ENCODE data around the gene BRS3. TPM values are rescaled to one million over a fixed set of nuclear protein-coding genes. Genes with fewer than 3 reads are reported as not detected.
A peak's percentile ranks its signal among the peaks of the same experiment; 100 is the strongest.

BRS3 gene
- total and polyA plus RNA-seq, 2 donors from 2014 or later: not detected

- no peaks in the 10 kb centered on the region for H3K27me3 ChIP-seq (ENCODE audit: control insufficient read depth, insufficient read depth, low read length)
- intact Hi-C loops (cut with DNase I): no loop called here
- H3K36me3 ChIP-seq (ENCODE audit: control insufficient read depth in 2 of 3, insufficient read depth in 3 of 3, low read length in 3 of 3): no peaks in the 10 kb centered on the region
- H3K4me3 ChIP-seq (ENCODE audit: low read length in 3 of 3): no peak overlapping the region
- no peaks in the 10 kb centered on the region for H3K9me3 ChIP-seq (ENCODE audit: control insufficient read depth in 2 of 3, insufficient read depth in 1 of 3, low read length in 3 of 3)
- no peak for FAIRE-seq
- H3K4me1 ChIP-seq (ENCODE audit: control insufficient read depth in 2 of 3, insufficient read depth in 2 of 3, low read depth in 1 of 3, low read length in 3 of 3): no peaks in the 10 kb centered on the region
- H3K27ac ChIP-seq (ENCODE audit: low read depth in 2 of 2, low read length in 2 of 2): no peak overlapping the region
- no peak overlapping the region for H3K9ac ChIP-seq (ENCODE audit: low read length in 3 of 3)
- no peak for DNase-seq
- TF ChIP-seq CTCF (IDR thresholded peaks at IDR 0.05; ENCODE audit: borderline replicate concordance, extremely low read depth, insufficient read depth): no peak
Measured at GRCh38 chrX:136477026-136477425, 10.7 kb upstream of the BRS3 start.

- Histone ChIP-seq H3K4me1 (ENCODE audit: control insufficient read depth in 2 of 3, insufficient read depth in 2 of 3, low read depth in 1 of 3, low read length in 3 of 3) (no peaks in the 10 kb centered on the region), H3K36me3 (ENCODE audit: control insufficient read depth in 2 of 3, insufficient read depth in 3 of 3, low read length in 3 of 3) (no peaks in the 10 kb centered on the region), H3K27me3 (ENCODE audit: control insufficient read depth, insufficient read depth, low read length) (no peaks in the 10 kb centered on the region), H3K9ac (ENCODE audit: low read length in 3 of 3) (no peak overlapping the region), H3K4me3 (ENCODE audit: low read length in 3 of 3) (no peak overlapping the region), H3K27ac (ENCODE audit: low read depth in 2 of 2, low read length in 2 of 2) (no peak overlapping the region), H3K9me3 (ENCODE audit: control insufficient read depth in 2 of 3, insufficient read depth in 1 of 3, low read length in 3 of 3) (no peaks in the 10 kb centered on the region)
- intact Hi-C loops (cut with DNase I): no loop called here
- DNase-seq (peak in 2 of 5 donors; percentile 21 to 72), FAIRE-seq (no peak)
- TF ChIP-seq CTCF (IDR thresholded peaks at IDR 0.05; ENCODE audit: borderline replicate concordance, extremely low read depth, insufficient read depth): no peak
Measured at GRCh38 chrX:136480383-136480782, 7.4 kb upstream of the BRS3 start.

- Histone ChIP-seq H3K9me3 (ENCODE audit: control insufficient read depth in 2 of 3, insufficient read depth in 1 of 3, low read length in 3 of 3) (no peaks in the 10 kb centered on the region), H3K9ac (ENCODE audit: low read length in 3 of 3) (no peak overlapping the region), H3K4me1 (ENCODE audit: control insufficient read depth in 2 of 3, insufficient read depth in 2 of 3, low read depth in 1 of 3, low read length in 3 of 3) (no peaks in the 10 kb centered on the region), H3K27ac (ENCODE audit: low read depth in 2 of 2, low read length in 2 of 2) (no peak overlapping the region), H3K27me3 (ENCODE audit: control insufficient read depth, insufficient read depth, low read length) (peaks cover 7% of the 10 kb centered on the region), H3K4me3 (ENCODE audit: low read length in 3 of 3) (no peak overlapping the region), H3K36me3 (ENCODE audit: control insufficient read depth in 2 of 3, insufficient read depth in 3 of 3, low read length in 3 of 3) (no peaks in the 10 kb centered on the region)
- intact Hi-C loops (cut with DNase I): no loop called here
- FAIRE-seq: no peak
- TF ChIP-seq CTCF (IDR thresholded peaks at IDR 0.05; ENCODE audit: borderline replicate concordance, extremely low read depth, insufficient read depth): no peak
- DNase-seq: no peak
Measured at GRCh38 chrX:136488706-136489105, 959 bp downstream of the BRS3 start.

- intact Hi-C loops (cut with DNase I): no loop called here
- FAIRE-seq: no peak
Measured at GRCh38 chrX:136491832-136492231, 4.1 kb downstream of the BRS3 start.

More at GRCh38 chrX:136491832-136492231, 4.1 kb downstream of the BRS3 start:
- Histone ChIP-seq H3K4me3 (ENCODE audit: low read length in 3 of 3) (no peak overlapping the region), H3K9me3 (ENCODE audit: control insufficient read depth in 2 of 3, insufficient read depth in 1 of 3, low read length in 3 of 3) (no peaks in the 10 kb centered on the region), H3K27ac (ENCODE audit: low read depth in 2 of 2, low read length in 2 of 2) (no peak overlapping the region), H3K27me3 (ENCODE audit: control insufficient read depth, insufficient read depth, low read length) (peaks cover 7% of the 10 kb centered on the region), H3K9ac (ENCODE audit: low read length in 3 of 3) (no peak overlapping the region), H3K4me1 (ENCODE audit: control insufficient read depth in 2 of 3, insufficient read depth in 2 of 3, low read depth in 1 of 3, low read length in 3 of 3) (no peaks in the 10 kb centered on the region), H3K36me3 (ENCODE audit: control insufficient read depth in 2 of 3, insufficient read depth in 3 of 3, low read length in 3 of 3) (no peaks in the 10 kb centered on the region)
- TF ChIP-seq CTCF (IDR thresholded peaks at IDR 0.05; ENCODE audit: borderline replicate concordance, extremely low read depth, insufficient read depth): no peak
- DNase-seq: no peak
